ENCODE results near the gene RASSF1. TPM values are rescaled to one million over a fixed set of nuclear protein-coding genes. Genes with fewer than 3 reads are reported as not detected.

RASSF1 gene
- total and polyA plus RNA-seq, 2 of the 13 experiments (the other 11 are each of a cell fraction or from before 2014, with no cell fraction given) = 10.2 to 27.5 TPM

GRCh38 chr3:50327943-50328691 lies 12.5 kb downstream of the RASSF1 start, which contains the start of gene TUSC2 (continued):
- TF ChIP-seq HNF1A (IDR thresholded peaks at IDR 0.05; ENCODE audit: low read depth) = no peak
- no peak; the same call in 1 of the 2 replicates for TF ChIP-seq HNF1A (CRISPR knock-in tag; IDR thresholded peaks at IDR 0.05; ENCODE audit: borderline replicate concordance)
- no peak for TF ChIP-seq SRSF4 (IDR thresholded peaks at IDR 0.05; ENCODE audit: low read depth, low read length, poor library complexity, severe bottlenecking)
- TF ChIP-seq ZNF839 (CRISPR knock-in tag; IDR thresholded peaks at IDR 0.05; ENCODE audit: borderline replicate concordance) = no peak
- TF ChIP-seq ZNF546 (CRISPR knock-in tag; conservative IDR thresholded peaks at IDR 0.05) = no peak
- TF ChIP-seq ARNT2 (CRISPR knock-in tag; IDR thresholded peaks at IDR 0.05; ENCODE audit: low read depth) = 0 out of 2 replicates have a peak, but pooled peaks have one; percentile 39
- TF ChIP-seq ESRRA (CRISPR knock-in tag; IDR thresholded peaks at IDR 0.05; ENCODE audit: low read depth) = no peak; the same call in 1 of the 2 replicates
- no peak for TF ChIP-seq ZNF264 (CRISPR knock-in tag; IDR thresholded peaks at IDR 0.05)
- TF ChIP-seq ZNF329 (CRISPR knock-in tag; IDR thresholded peaks at IDR 0.05; ENCODE audit: low read depth) = no peak
- TF ChIP-seq ZNF296 (CRISPR knock-in tag; conservative IDR thresholded peaks at IDR 0.05) = no peak
- TF ChIP-seq THAP9 (CRISPR knock-in tag; IDR thresholded peaks at IDR 0.05; ENCODE audit: borderline replicate concordance) = peak; percentile 27; the same call in 1 of the 2 replicates
- no peak for TF ChIP-seq XBP1 (CRISPR knock-in tag; IDR thresholded peaks at IDR 0.05)
- TF ChIP-seq ZNF883 (CRISPR knock-in tag; IDR thresholded peaks at IDR 0.05; ENCODE audit: not compliant biosample characterization) = peak; percentile 52
- TF ChIP-seq FOSL1 (CRISPR knock-in tag; IDR thresholded peaks at IDR 0.05; ENCODE audit: borderline replicate concordance) = no peak
- TF ChIP-seq SIN3B (IDR thresholded peaks at IDR 0.05; ENCODE audit: low read length) = peak; percentile 57; the same call in 1 of the 2 replicates
- no peak for TF ChIP-seq ZNF629 (CRISPR knock-in tag; conservative IDR thresholded peaks at IDR 0.05)
- TF ChIP-seq ETS1 (CRISPR knock-in tag; IDR thresholded peaks at IDR 0.05) = no peak
- TF ChIP-seq SP4 (CRISPR knock-in tag; IDR thresholded peaks at IDR 0.05) = 0 out of 2 replicates have a peak, but pooled peaks have one; percentile 8
- peak; percentile 86 for TF ChIP-seq HOXA3 (CRISPR knock-in tag; IDR thresholded peaks at IDR 0.05)
